GM12878 (cell line): ENCODE results near the gene TMEM254.

Experiments used
- CTCF ChIP-seq, 3 experiments: IDR thresholded peaks in 2 of 3; conservative IDR thresholded peaks in 1 of 3; 2 replicates each; pipeline ENCODE4 v1.5.1; 2011; ENCODE audit warnings: low read depth in 3 of 3, low read length in 3 of 3, mild to moderate bottlenecking in 3 of 3, control low read depth in 2 of 3, moderate library complexity in 2 of 3, inconsistent platforms in 1 of 3, mixed read lengths in 1 of 3; ENCODE audit not compliant: control insufficient read depth in 2 of 3, insufficient read depth in 1 of 3; ENCODE audit errors: extremely low read depth in 1 of 3
- GABPA ChIP-seq: IDR thresholded peaks from 2 replicates; pipeline ENCODE4 v1.6.1; 2014; ENCODE audit warnings: antibody characterized with exemption, low read depth, mild to moderate bottlenecking, inconsistent platforms
- POLR2A ChIP-seq: IDR thresholded peaks from 2 replicates; pipeline ENCODE4 v1.6.1; 2011; ENCODE audit warnings: low read depth, mild to moderate bottlenecking, low read length

GRCh38 chr10:80057171-80057570 is 21.3 kb upstream of the TMEM254 start:
- TF ChIP-seq CTCF (IDR thresholded peaks at IDR 0.05 in 2 of 3, conservative IDR thresholded peaks at IDR 0.05 in 1 of 3; ENCODE audit: control insufficient read depth in 2 of 3, extremely low read depth in 1 of 3, insufficient read depth in 1 of 3, low read depth in 3 of 3, low read length in 3 of 3) (no peak), POLR2A (no peak), GABPA (no peak)
